Hematopoietic multipotent progenitor cell treated with erythropoietin and hydrocortisone succinate and interleukin-3 and kit ligand, for 8 days (in vitro differentiated cells): ENCODE measurements around the gene OR6J1.
A peak's percentile ranks its signal among the peaks of the same experiment; 100 is the strongest.
"Not testable (repeated sequence)": the region's sequence is repeated elsewhere in the genome, so short reads cannot be mapped to it uniquely, and the experiment has no call there.

Source experiments
- DNase-seq: peaks from one replicate; pipeline ENCODE4 v3.0.0-alpha.2; 2015

The OR6J1 gene

GRCh38 chr14:22644305-22644635, at the start of gene OR6J1:
OR6J1 (minus strand) TSS chr14:22644352; CDS start chr14:22634811, 9,541 bp downstream.
- no peak for DNase-seq

GRCh38 chr14:22692194-22692593, 48.0 kb upstream of the OR6J1 start:
- no peak for DNase-seq

- DNase-seq = no peak
These were observed 47.0 kb upstream of the OR6J1 start for GRCh38 chr14:22691171-22691570.

DNA sequence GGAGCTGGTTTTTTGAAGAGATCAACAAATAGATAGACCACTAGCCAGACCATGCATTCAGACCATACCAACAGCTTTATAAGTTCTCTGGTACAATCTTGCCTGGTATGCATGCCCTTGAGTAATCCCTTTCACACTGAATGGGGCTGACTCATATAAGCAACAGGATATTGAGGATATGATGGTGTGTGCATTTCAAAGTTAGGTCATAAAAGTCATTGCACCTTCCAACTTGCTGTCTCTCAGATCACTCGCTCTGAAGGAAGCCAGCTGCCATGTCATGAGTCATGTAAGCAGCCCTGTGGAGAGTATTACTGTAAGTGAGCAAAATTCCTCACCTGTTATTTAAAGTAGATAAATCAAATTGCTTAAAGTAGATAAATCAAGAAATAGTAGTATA, 45.0 kb upstream of the OR6J1 start:
- no peak for DNase-seq

- not testable (repeated sequence) for DNase-seq
These were observed 43.8 kb upstream of the OR6J1 start for GRCh38 chr14:22687969-22688368.

GRCh38 chr14:22686176-22686611, 42.0 kb upstream of the OR6J1 start:
- DNase-seq = not testable (repeated sequence)

DNA sequence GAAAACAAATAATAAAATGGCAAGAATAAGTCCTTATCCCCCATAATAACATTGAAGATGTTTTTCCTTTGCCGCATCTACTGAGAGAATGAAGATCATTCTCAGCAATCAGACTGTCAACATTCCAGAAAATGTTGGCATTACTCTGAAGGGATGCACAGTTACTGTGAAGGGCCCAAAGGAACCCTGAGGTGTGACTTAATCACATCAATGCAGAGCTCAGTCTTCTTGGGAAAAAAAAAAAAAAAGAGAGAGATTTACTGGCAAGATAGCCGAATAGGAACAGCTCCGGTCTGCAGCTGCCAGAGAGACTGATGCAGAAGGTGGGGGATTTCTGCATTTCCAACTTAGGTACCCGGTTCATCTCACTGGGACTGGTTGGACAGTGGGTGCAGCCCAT, 41.3 kb upstream of the OR6J1 start:
- no peak for DNase-seq

- not testable (repeated sequence) for DNase-seq
These were observed 39.3 kb upstream of the OR6J1 start for GRCh38 chr14:22683428-22683827.

- no peak for DNase-seq
These were observed 34.1 kb upstream of the OR6J1 start for GRCh38 chr14:22678221-22678620.

DNA sequence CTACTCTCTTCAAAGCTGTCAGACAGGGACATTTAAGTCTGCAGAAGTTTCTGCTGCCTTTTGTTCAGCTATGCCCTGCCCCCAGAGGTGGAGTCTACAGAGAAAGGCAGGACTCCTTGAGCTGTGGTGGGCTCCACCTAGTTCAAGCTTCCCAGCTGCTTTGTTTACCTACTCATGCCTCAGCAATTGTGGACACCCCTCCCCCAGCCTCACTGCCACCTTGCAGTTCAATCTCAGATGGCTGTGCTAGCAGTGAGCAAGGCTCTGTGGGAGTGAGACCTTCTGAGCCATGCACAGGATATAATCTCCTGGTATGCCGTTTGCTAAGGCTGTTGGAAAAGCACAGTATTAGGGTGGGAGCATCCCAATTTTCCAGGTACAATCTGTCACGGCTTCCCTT, 33.4 kb upstream of the OR6J1 start:
- not testable (repeated sequence) for DNase-seq

DNA sequence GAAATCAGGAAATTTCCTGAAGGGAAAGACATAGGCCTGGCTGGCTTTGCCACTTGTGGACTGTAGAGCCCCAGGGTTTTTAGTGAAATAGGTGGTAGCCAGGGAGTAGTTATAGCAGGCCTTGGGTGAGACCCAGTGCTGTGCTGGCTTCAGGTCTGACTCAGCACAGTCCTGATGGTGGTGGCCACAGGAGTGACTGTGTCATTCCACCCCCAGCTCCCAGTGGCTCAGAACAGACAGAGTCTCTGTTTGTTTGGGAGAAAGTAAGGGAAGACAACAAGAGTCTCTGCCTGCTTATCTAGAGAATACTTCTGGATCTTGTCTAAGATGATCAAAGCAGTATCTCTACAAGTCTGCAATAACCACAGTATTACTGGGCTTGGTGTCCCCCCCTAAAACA, 27.5 kb upstream of the OR6J1 start:
- DNase-seq = peak; percentile 31

- no peak for DNase-seq
These were observed 24.7 kb upstream of the OR6J1 start for GRCh38 chr14:22668863-22669262.

DNA sequence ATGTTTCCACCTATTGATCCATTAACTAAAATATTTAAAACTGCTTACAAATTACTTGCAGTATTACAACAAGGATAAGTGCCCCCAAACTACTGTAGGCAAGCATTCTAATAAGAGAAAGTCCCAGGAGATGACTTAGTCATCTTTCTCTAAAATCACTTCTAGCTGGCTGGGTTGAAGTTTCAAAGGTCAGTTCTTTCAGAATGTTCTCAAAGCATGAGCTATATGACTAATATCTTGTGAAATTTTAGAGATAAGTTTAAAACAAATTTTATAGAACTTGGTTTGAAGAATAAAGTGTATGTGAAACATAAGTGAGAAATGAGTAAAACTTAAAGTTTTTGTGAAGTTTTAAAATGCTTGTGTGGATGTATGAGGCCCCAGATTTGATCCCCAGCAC, 24.3 kb upstream of the OR6J1 start:
- no peak for DNase-seq

DNA sequence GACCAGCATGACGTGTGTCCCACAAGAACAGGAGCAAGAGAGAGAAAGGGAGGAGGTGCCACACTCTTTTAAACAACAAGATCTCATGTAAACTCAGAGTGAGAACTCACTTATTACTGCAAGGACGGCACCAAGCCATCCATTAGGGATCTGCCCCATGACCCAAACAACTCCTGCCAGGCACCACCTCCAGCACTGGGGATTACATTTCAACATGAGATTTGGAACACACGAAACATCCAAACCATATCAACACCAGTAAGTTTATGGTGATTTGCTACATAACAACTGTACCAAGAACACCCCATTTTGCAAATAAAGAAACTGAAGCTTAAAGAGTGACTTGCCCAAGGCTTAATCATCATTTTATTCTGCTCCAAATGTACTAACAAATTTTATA, 23.7 kb upstream of the OR6J1 start:
- DNase-seq = no peak

- no peak for DNase-seq
These were observed 22.2 kb upstream of the OR6J1 start for GRCh38 chr14:22666203-22666893.

- DNase-seq = no peak
These were observed 20.1 kb upstream of the OR6J1 start for GRCh38 chr14:22664261-22664660.

GRCh38 chr14:22660654-22661053, 16.5 kb upstream of the OR6J1 start:
- DNase-seq = no peak

GRCh38 chr14:22658946-22659345, 14.8 kb upstream of the OR6J1 start:
- no peak for DNase-seq

GRCh38 chr14:22657861-22658260, 13.7 kb upstream of the OR6J1 start:
- peak; percentile 53 for DNase-seq

GRCh38 chr14:22656945-22657731, 13.0 kb upstream of the OR6J1 start:
- DNase-seq = no peak

GRCh38 chr14:22656226-22656625, 12.1 kb upstream of the OR6J1 start:
- DNase-seq = no peak

DNA sequence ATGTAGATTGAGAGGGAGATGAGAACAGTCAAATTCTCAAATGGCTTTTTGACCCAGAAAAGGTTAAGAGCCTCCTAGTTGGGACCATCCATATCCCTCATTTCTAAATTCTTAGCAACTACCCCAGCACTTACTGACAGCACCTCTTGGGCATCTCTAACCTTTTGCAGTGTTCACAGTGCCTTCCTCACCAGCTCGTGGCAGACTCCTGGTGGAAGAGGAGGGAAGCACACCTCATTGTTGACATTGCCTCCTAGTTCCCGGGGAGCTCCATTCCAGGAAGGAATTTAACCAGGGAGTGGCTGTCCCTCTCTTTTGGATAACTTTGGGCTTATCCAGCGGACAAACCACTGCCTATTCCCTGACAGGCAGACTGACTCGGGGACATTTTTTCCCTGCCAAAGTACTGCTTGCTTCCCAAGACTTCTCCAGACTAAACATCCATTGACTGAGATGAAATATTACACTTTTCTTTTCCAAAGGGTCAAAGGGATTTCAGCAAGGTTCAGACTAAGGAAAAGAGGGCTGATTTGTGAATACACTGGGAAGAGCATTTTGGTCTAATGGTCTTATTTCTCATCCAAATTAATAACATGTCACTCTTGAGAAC, 9.0 kb upstream of the OR6J1 start:
- peak; percentile 77 for DNase-seq

- DNase-seq = no peak
These were observed 7.4 kb upstream of the OR6J1 start for GRCh38 chr14:22651586-22651985.

DNA sequence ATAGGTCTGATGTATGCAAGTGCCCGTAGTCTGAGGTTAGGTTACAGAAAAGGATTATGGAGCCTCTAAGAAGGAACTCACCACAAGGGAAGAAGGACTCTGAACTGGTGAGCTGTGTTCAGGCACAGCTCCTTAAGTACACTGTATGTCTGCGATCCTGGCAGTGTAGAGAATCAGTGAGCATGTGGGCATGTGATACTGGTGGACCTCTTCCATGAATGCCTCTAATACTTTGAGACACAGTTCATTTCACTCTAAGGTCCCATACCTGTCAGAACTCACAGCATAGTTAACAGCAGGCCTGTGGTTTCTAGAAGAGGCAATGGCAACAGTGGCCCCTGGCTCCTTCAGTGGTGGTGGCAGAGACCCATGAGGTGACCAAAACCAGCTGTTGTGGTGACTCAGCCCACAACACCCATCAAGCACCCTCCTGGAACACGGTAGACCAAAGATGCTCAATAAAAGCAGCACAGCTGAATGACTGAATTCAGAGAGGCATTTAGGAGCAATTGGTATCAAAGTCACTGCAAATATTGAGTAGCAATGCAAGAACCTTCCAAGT, 6.9 kb upstream of the OR6J1 start:
- DNase-seq = peak; percentile 50
